Thyroid gland (tissue), 4 donors: Measurements from ENCODE around the gene PARD3B. TPM values are rescaled to one million over a fixed set of nuclear protein-coding genes. Genes with fewer than 3 reads are reported as not detected.

Experiments used
- DNase-seq, 2 donors: peaks; one replicate each; pipeline ENCODE4 v3.0.0-alpha.2; 2019
- H3K27ac ChIP-seq, 3 donors: fragments of 200-600 bp; sonication (generic); 1 replicate in 2 of 3; 2 replicates in 1 of 3; pipeline ENCODE4 v1.5.1; 2016 to 2019; ENCODE audit warnings: mild to moderate bottlenecking in 1 of 3, moderate library complexity in 1 of 3
- H3K27me3 ChIP-seq: fragments of 200-600 bp; sonication (generic); one replicate; pipeline ENCODE4 v1.5.1; 2019
- H3K36me3 ChIP-seq, 2 donors: fragments of 200-600 bp; sonication (generic); one replicate each; pipeline ENCODE4 v1.5.1; 2016 to 2019
- H3K4me1 ChIP-seq, 2 donors: fragments of 200-600 bp; sonication (generic); one replicate each; pipeline ENCODE4 v1.5.1; 2017 to 2019
- H3K4me3 ChIP-seq, 3 donors: fragments of 200-600 bp; sonication (generic); replicated peaks in 1 of 3; 1 replicate in 2 of 3; 2 replicates in 1 of 3; pipeline ENCODE4 v1.5.1; 2016; ENCODE audit warnings: mild to moderate bottlenecking in 1 of 3
- H3K9me3 ChIP-seq: fragments of 200-600 bp; sonication (generic); one replicate; pipeline ENCODE4 v1.5.1; 2017
- CTCF ChIP-seq, 6 experiments: fragments of 200-600 bp in 3 of 6; fragments of 450-650 bp in 3 of 6; sonication (generic) in 3 of 6; IDR thresholded peaks; one replicate each; pipeline ENCODE4 v1.5.1; 2016 to 2019; ENCODE audit warnings: antibody characterized with exemption in 6 of 6, mild to moderate bottlenecking in 2 of 6, inconsistent platforms in 1 of 6, moderate library complexity in 1 of 6
- POLR2A ChIP-seq, 2 donors: fragments of 450-650 bp; IDR thresholded peaks; one replicate each; pipeline ENCODE4 v1.6.1; 2017; ENCODE audit warnings: antibody characterized with exemption in 2 of 2, mild to moderate bottlenecking in 2 of 2, moderate library complexity in 1 of 2
- WGBS, 2 donors: methylation state at CpG; one replicate each; pipeline ENCODE4 v1.1.5; 2017; 5-methylcytosine and 5-hydroxymethylcytosine counted together
- intact Hi-C: fragments of 100-400 bp; cut with DNase I; formaldehyde crosslinking; loops from one replicate; pipeline ENCODE4 v1.15.1; 2023
- total RNA-seq, 4 donors: library from RNA; depleted of rRNA; stranded (reverse); fragments of >200 nt; gene quantifications; one replicate each; pipeline ENCODE4 v1.2.3, GENCODE V29; 2016

The PARD3B gene
- total RNA-seq, 4 donors from 2014 or later, result 27.0 to 43.4 (median 34.6) TPM

GRCh38 chr2:205658068-205658467 lies 1112.8 kb downstream of the PARD3B start:
- Histone ChIP-seq H3K27ac (no peak overlapping the region), H3K27me3 (no peaks in the 10 kb centered on the region), H3K4me3 (no peak overlapping the region), H3K36me3 (no peaks in the 10 kb centered on the region), H3K9me3 (no peaks in the 10 kb centered on the region), H3K4me1 (no peaks in the 10 kb centered on the region)
- TF ChIP-seq POLR2A (IDR thresholded peaks at IDR 0.05) (no peak), CTCF (IDR thresholded peaks at IDR 0.05) (no peak)
- WGBS, 2 donors, result 76 to 85% methylated on average over 2 of the region's 2 CpGs
- DNase-seq, result no peak
- intact Hi-C loops, result no loop called here

- intact Hi-C loops, result no loop called here
- Histone ChIP-seq H3K36me3 (no peaks in the 10 kb centered on the region), H3K4me3 (no peak overlapping the region), H3K9me3 (no peaks in the 10 kb centered on the region), H3K4me1 (no peaks in the 10 kb centered on the region), H3K27ac (no peak overlapping the region), H3K27me3 (no peaks in the 10 kb centered on the region)
- TF ChIP-seq CTCF (IDR thresholded peaks at IDR 0.05) (no peak), POLR2A (IDR thresholded peaks at IDR 0.05) (no peak)
- no peak for DNase-seq
- 97% methylated on average over 2 of the region's 2 CpGs for WGBS, 2 donors
Observed at GRCh38 chr2:205658572-205658971, 1113.3 kb downstream of the PARD3B start.

DNA sequence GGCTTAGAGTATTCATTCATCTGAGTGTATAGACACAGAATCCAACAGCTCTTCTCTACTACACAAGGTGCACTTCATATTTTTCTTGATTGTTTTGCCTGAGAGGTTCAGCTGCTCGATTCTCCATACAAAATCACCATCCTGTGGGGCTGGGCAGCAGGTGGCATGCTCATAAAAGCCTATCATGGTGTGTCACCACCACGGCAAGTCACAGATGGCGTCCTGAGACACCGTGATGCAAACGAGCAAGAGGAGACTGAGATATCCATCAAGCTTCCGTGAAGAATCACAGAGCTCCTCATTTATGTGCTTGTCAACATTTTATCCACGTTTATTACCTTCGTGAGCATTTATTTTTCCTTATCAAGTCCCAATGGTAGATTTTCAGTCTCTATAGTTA lies 1114.6 kb downstream of the PARD3B start:
- DNase-seq, result no peak
- WGBS, 2 donors, result 80 to 87% methylated on average over 7 to 8 of the region's 8 CpGs
- Histone ChIP-seq H3K9me3 (no peaks in the 10 kb centered on the region), H3K27me3 (no peaks in the 10 kb centered on the region), H3K27ac (no peak overlapping the region), H3K4me1 (no peaks in the 10 kb centered on the region), H3K4me3 (no peak overlapping the region), H3K36me3 (no peaks in the 10 kb centered on the region)
- no peak for TF ChIP-seq POLR2A (IDR thresholded peaks at IDR 0.05)
- TF ChIP-seq CTCF (IDR thresholded peaks at IDR 0.05), result no peak
- intact Hi-C loops, result no loop called here

DNA sequence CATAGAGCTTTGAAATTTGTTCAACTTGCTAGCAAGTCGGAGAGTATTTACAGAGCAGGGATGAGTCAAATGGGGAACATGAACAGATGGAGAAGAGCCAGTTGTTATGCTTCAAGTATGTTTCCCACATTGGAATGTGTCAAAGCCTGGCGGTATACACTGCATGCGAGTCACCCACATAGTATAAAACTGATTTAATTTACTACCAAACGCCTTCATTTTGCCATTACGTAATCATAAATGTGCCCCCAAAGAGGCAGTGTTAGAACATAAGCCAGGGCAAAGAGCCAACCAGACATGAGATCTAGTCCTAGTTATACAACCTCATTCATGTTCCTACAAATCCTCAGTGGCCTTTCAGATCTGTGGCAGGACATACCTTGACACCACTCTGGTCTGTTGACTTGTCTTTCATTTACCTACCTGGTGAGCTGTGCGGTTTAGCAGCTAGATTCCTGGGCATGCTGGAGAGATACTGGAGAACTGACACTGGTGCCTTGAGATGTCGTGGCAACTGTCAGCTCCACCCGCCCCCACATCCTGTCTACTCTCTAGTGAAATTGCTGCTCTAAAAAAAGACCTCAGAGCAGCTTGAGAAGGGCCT lies 1115.3 kb downstream of the PARD3B start:
- DNase-seq, result no peak
- Histone ChIP-seq H3K36me3 (no peaks in the 10 kb centered on the region), H3K27me3 (no peaks in the 10 kb centered on the region), H3K9me3 (no peaks in the 10 kb centered on the region), H3K27ac (no peak overlapping the region), H3K4me1 (no peaks in the 10 kb centered on the region), H3K4me3 (no peak overlapping the region)
- no peak for TF ChIP-seq POLR2A (IDR thresholded peaks at IDR 0.05)
- no peak for TF ChIP-seq CTCF (IDR thresholded peaks at IDR 0.05)
- intact Hi-C loops, result no loop called here
- WGBS, 2 donors, result 60 to 72% methylated on average over 8 of the region's 8 CpGs

GRCh38 chr2:205661281-205661680 lies 1116.0 kb downstream of the PARD3B start:
- TF ChIP-seq CTCF (IDR thresholded peaks at IDR 0.05), result no peak
- no peak for TF ChIP-seq POLR2A (IDR thresholded peaks at IDR 0.05)
- intact Hi-C loops, result no loop called here
- 84 to 92% methylated on average over 5 of the region's 5 CpGs for WGBS, 2 donors

More at GRCh38 chr2:205661281-205661680, 1116.0 kb downstream of the PARD3B start:
- Histone ChIP-seq H3K27me3 (no peaks in the 10 kb centered on the region), H3K9me3 (no peaks in the 10 kb centered on the region), H3K4me1 (no peaks in the 10 kb centered on the region), H3K4me3 (no peak overlapping the region), H3K36me3 (no peaks in the 10 kb centered on the region), H3K27ac (no peak overlapping the region)
- no peak for DNase-seq
